ENCODE data around the gene TXNDC9. TPM values are rescaled to one million over a fixed set of nuclear protein-coding genes. Genes with fewer than 3 reads are reported as not detected.
"Not testable (repeated sequence)": the region's sequence is repeated elsewhere in the genome, so short reads cannot be mapped to it uniquely, and the experiment has no call there.

Gene TXNDC9
- total RNA-seq, 2 donors from 2014 or later, result 13.0 to 13.8 TPM

DNA sequence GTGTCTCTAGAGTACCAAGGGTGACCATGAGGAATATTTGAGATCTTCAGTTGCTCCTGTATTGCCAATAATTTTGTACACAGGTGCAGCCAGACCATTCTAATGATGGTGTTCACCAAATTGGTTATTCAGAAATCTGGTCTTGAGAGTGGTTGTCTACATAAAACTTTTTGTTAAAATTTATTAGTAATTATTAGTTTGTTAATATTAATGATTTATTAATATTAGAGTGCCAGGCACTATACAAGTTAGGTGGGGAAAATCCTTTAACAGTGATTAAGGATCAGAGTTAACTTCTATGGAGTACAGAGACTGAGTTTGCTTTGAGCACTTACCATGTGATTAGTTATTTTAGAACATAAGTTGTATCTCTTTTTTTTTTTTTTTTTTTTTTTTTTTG, 10.1 kb upstream of the TXNDC9 start:
- DNase-seq (no peak), ATAC-seq (no peak)
- TF ChIP-seq, protein P1, sequence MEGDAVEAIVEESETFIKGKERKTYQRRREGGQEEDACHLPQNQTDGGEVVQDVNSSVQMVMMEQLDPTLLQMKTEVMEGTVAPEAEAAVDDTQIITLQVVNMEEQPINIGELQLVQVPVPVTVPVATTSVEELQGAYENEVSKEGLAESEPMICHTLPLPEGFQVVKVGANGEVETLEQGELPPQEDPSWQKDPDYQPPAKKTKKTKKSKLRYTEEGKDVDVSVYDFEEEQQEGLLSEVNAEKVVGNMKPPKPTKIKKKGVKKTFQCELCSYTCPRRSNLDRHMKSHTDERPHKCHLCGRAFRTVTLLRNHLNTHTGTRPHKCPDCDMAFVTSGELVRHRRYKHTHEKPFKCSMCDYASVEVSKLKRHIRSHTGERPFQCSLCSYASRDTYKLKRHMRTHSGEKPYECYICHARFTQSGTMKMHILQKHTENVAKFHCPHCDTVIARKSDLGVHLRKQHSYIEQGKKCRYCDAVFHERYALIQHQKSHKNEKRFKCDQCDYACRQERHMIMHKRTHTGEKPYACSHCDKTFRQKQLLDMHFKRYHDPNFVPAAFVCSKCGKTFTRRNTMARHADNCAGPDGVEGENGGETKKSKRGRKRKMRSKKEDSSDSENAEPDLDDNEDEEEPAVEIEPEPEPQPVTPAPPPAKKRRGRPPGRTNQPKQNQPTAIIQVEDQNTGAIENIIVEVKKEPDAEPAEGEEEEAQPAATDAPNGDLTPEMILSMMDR (IDR thresholded peaks at IDR 0.05), result no peak
- TF ChIP-seq POLR2A (IDR thresholded peaks at IDR 0.05), result no peak
- Histone ChIP-seq H3K27ac (no peak overlapping the region), H3K9me3 (no peaks in the 10 kb centered on the region), H3K27me3 (no peaks in the 10 kb centered on the region), H3K36me3 (replicated peaks in 1 of 2; ENCODE audit: insufficient read depth in 1 of 2, low read depth in 2 of 2) (no peaks in the 10 kb centered on the region), H3K4me1 (peaks cover 33% of the 10 kb centered on the region), H3K4me3 (no peak overlapping the region)
- intact Hi-C loops (cut with DNase I), result no loop called here

DNA sequence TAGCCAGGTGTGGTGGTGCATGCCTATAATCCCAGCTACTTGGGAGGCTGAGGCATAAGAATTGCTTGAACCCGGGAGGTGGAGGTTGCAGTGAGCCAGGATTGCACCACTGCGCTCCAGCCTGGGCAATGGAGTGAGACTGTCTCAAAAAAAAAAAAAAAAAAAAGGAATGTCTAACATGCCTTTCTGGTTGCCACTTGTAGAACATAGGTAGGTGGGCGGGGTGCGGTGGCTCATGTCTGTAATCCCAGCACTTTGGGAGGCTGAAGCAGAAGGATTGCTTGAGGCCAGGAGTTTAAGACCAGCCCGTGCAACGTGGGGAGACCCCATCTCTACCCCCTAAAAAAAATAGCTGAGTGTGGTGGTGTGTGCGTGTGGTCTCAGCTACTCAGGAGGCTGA, 9.3 kb upstream of the TXNDC9 start:
- H3K36me3 ChIP-seq (replicated peaks in 1 of 2; ENCODE audit: insufficient read depth in 1 of 2, low read depth in 2 of 2); H3K4me3 ChIP-seq; DNase-seq; H3K9me3 ChIP-seq; ATAC-seq; H3K27me3 ChIP-seq; intact Hi-C loops (cut with DNase I); H3K27ac ChIP-seq: not testable (repeated sequence)
- H3K4me1 ChIP-seq, result peaks cover 38% of the 10 kb centered on the region
- 95% methylated on average over 7 of the region's 7 CpGs for WGBS, 2 donors

DNA sequence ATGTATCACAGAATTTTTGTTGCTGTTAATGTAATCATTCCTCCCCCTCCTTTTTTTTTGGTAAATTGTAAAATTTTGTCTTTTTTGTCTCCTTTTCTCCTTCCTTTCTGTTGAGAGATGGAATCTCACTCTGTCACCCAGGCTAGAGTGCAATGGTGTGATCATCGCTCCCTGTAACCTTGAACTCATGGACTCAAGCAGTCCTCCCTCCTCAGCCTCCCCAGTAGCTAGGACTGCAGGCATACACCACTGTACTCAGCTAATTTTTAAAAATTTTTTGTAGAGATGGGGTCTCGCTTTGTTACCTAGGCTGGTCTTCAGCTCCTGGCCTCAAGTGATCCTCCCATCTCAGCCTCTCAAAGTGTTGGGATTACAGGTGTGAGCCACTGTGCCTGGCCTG, 6.4 kb upstream of the TXNDC9 start:
- WGBS, 2 donors, result 89 to 97% methylated on average over 2 of the region's 2 CpGs
- H3K9me3 ChIP-seq, result no peaks in the 10 kb centered on the region
- no peaks in the 10 kb centered on the region for H3K36me3 ChIP-seq (replicated peaks in 1 of 2; ENCODE audit: insufficient read depth in 1 of 2, low read depth in 2 of 2)
- no peaks in the 10 kb centered on the region for H3K27me3 ChIP-seq
- H3K4me1 ChIP-seq, result peaks cover 30% of the 10 kb centered on the region
- DNase-seq (no peak), ATAC-seq (no peak)
- no peak overlapping the region for H3K27ac ChIP-seq
- intact Hi-C loops (cut with DNase I), result no loop called here
- TF ChIP-seq, protein P1 (IDR thresholded peaks at IDR 0.05), result no peak
- TF ChIP-seq POLR2A (IDR thresholded peaks at IDR 0.05), result no peak
- H3K4me3 ChIP-seq, result no peak overlapping the region

DNA sequence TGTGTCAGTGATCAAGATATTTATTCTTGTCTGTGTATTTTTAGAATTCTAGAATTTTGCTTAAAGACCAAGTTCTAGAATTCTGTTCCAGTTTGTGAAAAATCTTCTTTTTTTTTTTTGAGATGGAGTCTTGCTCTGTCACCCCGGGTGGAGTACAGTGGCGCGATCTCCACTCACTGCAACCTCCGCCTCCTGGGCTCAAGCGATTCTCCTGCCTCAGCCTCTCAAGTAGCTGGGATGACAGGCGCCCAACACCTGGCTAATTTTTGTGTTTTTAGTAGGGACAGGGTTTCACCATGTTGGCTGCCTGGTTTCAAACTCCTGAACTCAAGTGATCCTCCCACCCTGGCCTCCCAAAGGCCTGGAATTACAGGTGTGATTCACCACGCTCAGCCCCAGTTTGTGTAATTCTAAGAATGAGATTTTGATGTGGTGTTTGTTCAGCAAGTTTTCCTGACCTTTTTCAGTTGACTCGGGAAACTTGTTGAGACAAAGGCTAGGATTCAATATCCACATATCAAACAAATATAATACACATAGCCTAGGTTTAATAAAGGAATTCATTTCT, 4.6 kb upstream of the TXNDC9 start:
- Histone ChIP-seq H3K27me3 (no peaks in the 10 kb centered on the region), H3K4me1 (peaks cover 30% of the 10 kb centered on the region), H3K27ac (no peak overlapping the region), H3K4me3 (no peak overlapping the region), H3K36me3 (replicated peaks in 1 of 2; ENCODE audit: insufficient read depth in 1 of 2, low read depth in 2 of 2) (no peaks in the 10 kb centered on the region), H3K9me3 (no peaks in the 10 kb centered on the region)
- no peak for TF ChIP-seq POLR2A (IDR thresholded peaks at IDR 0.05)
- TF ChIP-seq, protein P1 (IDR thresholded peaks at IDR 0.05), result no peak
- intact Hi-C loops (cut with DNase I), result no loop called here
- WGBS, 2 donors, result 79% methylated on average over 8 of the region's 8 CpGs
- no peak for DNase-seq
- no peak for ATAC-seq

DNA sequence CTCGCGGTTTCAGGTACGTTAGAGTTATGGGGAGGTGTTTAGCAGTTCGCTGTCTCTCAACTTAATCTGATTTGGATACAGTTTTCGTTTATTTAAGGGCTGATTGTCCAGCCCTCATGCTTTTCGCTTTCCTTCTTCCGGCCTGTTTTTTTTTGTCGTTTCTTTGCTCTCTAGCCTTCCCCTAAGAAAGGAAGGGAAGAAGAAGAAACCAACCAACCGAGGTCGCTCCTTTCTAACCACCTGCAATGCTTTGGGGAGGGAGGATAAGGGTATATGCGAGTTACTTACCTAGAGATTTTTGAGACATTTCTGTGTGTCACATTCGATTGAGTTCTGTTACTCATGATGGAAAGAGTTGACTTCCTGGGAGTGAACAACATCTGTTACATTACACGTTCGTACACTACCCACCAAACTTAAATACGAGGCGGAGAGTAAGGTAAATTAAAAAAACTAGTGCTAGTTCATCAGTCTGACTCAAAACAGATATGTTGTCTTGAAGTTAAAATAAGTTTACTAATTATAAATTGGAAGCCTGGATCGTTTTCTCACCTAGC, 2.0 kb upstream of the TXNDC9 start:
- ATAC-seq, result no peak
- WGBS, 2 donors, result 1 to 2% methylated on average over 17 of the region's 17 CpGs
- TF ChIP-seq, protein P1 (IDR thresholded peaks at IDR 0.05), result no peak
- TF ChIP-seq POLR2A (IDR thresholded peaks at IDR 0.05), result no peak
- Histone ChIP-seq H3K36me3 (replicated peaks in 1 of 2; ENCODE audit: insufficient read depth in 1 of 2, low read depth in 2 of 2) (no peaks in the 10 kb centered on the region), H3K4me1 (peaks cover 48% of the 10 kb centered on the region), H3K27me3 (no peaks in the 10 kb centered on the region), H3K9me3 (no peaks in the 10 kb centered on the region), H3K27ac (peak overlapping the region; percentile 78 to 96 (median 91)), H3K4me3 (peak overlapping the region; percentile 79 to 88)
- DNase-seq, result peak in 1 of 4 donors; percentile 7
- intact Hi-C loops (cut with DNase I), result no loop called here

Measured in body of pancreas (tissue), 4 donors.